GM12801 (cell line): ENCODE data around the gene PARP9.

Source experiments
- CTCF ChIP-seq: IDR thresholded peaks from one replicate; pipeline ENCODE4 v1.5.1; 2011; ENCODE audit warnings: control low read depth; ENCODE audit not compliant: insufficient read length; ENCODE audit errors: extremely low read depth

PARP9 gene

GRCh38 chr3:122555275-122556071, 8.6 kb downstream of the PARP9 start:
- TF ChIP-seq CTCF = no peak

- TF ChIP-seq CTCF = no peak
These were observed 10.9 kb downstream of the PARP9 start for GRCh38 chr3:122553171-122553570.

GRCh38 chr3:122548619-122549018, 15.5 kb downstream of the PARP9 start:
- TF ChIP-seq CTCF = no peak

- no peak for TF ChIP-seq CTCF
These were observed 16.0 kb downstream of the PARP9 start for GRCh38 chr3:122548076-122548475.

GRCh38 chr3:122546151-122546550, 17.9 kb downstream of the PARP9 start:
- TF ChIP-seq CTCF = no peak

GRCh38 chr3:122538956-122539490, 25.1 kb downstream of the PARP9 start:
- TF ChIP-seq CTCF = no peak

- TF ChIP-seq CTCF = no peak
These were observed 27.5 kb downstream of the PARP9 start for GRCh38 chr3:122536632-122537001.
